Head of caudate nucleus (tissue), 42 donors: ENCODE data around the gene IFI44L.
A peak's percentile ranks its signal among the peaks of the same experiment; 100 is the strongest.

Experiments
- DNase-seq, 42 donors: peaks; one replicate each; pipeline versions ENCODE4 v3.0.0 to v3.0.0-alpha.2; 2020 to 2021; ENCODE audit warnings: mixed read lengths in 7 of 42
- intact Hi-C: fragments of 100-400 bp; cut with DNase I; formaldehyde crosslinking; loops from one replicate; pipeline ENCODE4 v1.15.0; 2022

IFI44L gene

DNA sequence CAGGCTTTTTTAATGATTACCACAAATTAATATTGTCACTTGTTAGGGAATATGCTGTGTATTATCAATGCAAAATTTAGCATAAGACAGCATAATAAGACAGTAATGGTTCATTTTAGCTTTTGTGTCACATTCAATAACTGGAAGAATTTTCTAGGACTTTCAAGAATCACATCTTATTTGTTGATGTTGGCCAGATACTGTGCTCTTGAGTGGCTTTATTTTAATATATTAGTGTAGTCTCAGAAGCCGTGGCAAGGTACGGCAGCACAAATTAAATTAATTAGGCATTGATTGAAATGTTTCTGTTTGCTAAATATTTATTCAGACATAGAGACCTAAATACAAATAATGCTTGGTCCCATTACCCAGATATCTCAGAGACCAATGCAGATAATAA, 10.4 kb downstream of the IFI44L start:
- no peak for DNase-seq

DNA sequence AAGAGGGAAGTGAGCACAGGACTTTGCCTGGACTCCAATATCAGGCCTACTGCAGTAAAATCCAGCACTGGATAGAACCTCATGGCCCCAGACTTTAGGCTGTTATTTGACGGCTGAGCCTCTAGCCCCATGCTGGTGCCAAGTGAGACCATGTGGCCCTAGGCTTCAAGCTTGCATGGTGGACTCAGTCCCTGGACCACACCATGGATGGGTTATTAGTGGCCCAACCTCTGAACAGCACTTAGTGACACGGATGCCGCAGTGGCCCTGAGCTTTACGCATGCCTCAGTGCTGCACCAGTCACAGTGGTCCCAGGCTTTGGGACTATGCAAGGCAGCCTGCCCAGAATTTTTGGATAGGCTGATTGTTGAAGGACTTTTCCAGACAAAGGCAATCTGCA, 13.0 kb downstream of the IFI44L start:
- intact Hi-C loops: no loop called here
- DNase-seq: no peak

More for the DNA sequence above, 10.4 kb downstream of the IFI44L start:
- intact Hi-C loops: no loop called here

- intact Hi-C loops: no loop called here
- DNase-seq: no peak
Measured at GRCh38 chr1:78640462-78640861, 20.2 kb downstream of the IFI44L start.

DNA sequence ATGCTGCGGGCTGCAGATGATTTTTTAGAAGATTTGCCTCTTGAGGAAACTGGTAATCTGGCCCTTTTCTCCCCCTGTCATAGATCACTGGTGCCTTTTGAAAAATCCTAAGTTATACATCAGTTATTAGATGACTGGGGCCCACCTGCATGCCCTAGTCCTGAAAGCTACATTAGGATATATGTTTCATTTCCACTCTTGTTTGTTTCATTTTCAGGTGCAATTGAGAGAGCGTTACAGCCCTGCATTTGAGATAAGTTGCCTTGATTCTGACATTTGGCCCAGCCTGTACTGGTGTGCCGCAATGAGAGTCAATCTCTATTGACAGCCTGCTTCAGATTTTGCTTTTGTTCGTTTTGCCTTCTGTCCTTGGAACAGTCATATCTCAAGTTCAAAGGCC, 21.3 kb downstream of the IFI44L start:
- intact Hi-C loops: no loop called here
- no peak for DNase-seq

- no peak for DNase-seq
- intact Hi-C loops: no loop called here
Measured at GRCh38 chr1:78645723-78646122, 25.5 kb downstream of the IFI44L start.

- no peak for DNase-seq
- intact Hi-C loops: no loop called here
Measured at GRCh38 chr1:78647238-78647637, 27.0 kb downstream of the IFI44L start.

- DNase-seq: peak in 40 of 42 donors; percentile 31 to 87 (median 64)
- intact Hi-C loops: no loop called here
Measured at GRCh38 chr1:78649628-78650027, 29.4 kb downstream of the IFI44L start, which contains the start of gene IFI44. Gene IFI44 (plus strand): TSS chr1:78649831. CDS start chr1:78650196, 365 bp downstream.

GRCh38 chr1:78650114-78650660, 29.9 kb downstream of the IFI44L start:
- no peak for DNase-seq
- intact Hi-C loops: no loop called here

DNA sequence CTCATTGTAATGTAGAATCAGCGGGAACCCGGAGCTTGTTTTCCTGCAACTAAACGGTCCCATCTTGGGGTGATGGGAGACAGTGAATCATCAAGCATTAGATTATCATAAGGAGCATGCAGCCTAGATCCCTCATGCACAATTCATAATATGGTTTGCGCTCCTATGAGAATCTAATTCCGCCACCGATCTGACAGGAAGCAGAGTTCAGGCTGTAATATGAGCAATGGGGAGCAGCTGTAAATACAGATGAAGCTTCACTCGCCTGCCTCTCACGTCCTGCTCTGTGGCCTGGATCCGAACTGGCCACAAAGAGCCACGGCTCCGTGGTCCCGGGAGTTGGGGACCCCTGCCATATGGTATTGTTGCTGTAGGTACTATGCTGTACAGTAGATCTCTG, 31.0 kb downstream of the IFI44L start:
- intact Hi-C loops: no loop called here
- peak in 2 of 42 donors; percentile 16 to 23 for DNase-seq

GRCh38 chr1:78652019-78652560, 31.8 kb downstream of the IFI44L start:
- intact Hi-C loops: no loop called here
- DNase-seq: no peak

DNA sequence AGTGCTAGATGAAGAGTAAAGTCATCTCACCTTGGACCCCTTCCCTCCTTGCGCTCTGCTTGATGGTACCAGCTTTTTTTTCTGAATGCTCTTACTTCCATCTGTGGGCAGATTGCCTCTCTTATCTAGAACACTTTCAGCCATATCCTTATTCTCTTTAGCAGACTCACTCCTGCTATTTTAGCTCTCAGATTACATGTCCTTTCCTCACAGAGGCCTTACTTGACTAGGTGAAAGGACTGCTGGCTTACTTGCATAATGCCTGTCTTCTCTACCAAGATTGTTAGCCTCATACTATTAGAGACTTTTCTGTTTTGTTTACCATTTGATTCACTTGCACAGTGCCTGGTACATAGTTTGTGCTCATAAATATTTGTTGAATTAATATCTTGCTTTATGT, 38.7 kb downstream of the IFI44L start:
- no peak for DNase-seq
- intact Hi-C loops: no loop called here

- no peak for DNase-seq
- intact Hi-C loops: no loop called here
Measured at GRCh38 chr1:78663923-78664322, 43.7 kb downstream of the IFI44L start.

- DNase-seq: no peak
- intact Hi-C loops: no loop called here
Measured at GRCh38 chr1:78664763-78665162, 44.5 kb downstream of the IFI44L start.

- no peak for DNase-seq
- intact Hi-C loops: no loop called here
Measured at GRCh38 chr1:78665809-78666208, 45.6 kb downstream of the IFI44L start.

- intact Hi-C loops: no loop called here
- DNase-seq: no peak
Measured at GRCh38 chr1:78667939-78668338, 47.7 kb downstream of the IFI44L start.

- no peak for DNase-seq
- intact Hi-C loops: no loop called here
Measured at GRCh38 chr1:78668427-78668826, 48.2 kb downstream of the IFI44L start.

DNA sequence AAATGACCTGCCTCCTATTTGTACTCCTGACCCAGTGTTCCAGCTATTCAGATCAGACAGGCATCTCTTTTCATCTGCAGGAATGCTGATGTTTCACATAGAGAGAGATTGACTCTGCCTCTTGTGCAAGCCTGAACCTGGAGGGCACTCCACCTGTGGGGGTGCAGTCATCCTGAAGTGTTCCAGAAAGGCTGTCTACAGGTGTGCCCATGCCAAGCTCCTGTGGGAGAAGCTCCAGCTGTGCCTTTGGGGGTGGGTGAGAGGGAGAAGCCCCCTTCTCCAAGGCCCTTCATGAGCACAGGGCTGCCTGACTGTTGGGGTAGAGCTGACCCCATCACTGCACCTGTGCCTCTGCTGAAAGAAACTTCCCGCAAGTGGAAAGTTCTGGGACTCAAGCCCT, 52.2 kb downstream of the IFI44L start:
- intact Hi-C loops: loop anchor here (10.0 kb wide), 1 partner anchor 538 kb away; no protein-coding TSS in a partner anchor
- no peak for DNase-seq

DNA sequence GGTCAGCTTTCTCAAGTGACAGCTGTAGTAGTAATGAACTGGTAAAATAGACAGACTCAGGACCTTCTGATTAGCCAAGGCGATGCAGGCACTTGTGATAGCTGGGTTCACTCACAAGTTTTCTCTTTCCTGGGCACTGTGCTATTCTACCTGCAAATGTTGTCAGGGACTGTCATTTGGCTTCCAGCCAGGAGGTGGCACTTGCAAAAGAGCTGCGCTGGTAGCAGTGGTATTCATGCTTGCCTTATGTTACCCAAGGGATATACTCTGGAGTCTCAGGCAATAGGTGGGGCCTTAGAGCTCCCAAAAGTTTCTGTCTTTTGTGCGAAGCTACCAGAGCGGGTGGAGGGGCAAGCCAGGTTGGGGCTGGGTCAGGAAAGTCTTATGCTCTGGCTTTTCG, 52.9 kb downstream of the IFI44L start:
- intact Hi-C loops: loop anchor here (10.0 kb wide), 1 partner anchor 538 kb away; no protein-coding TSS in a partner anchor
- no peak for DNase-seq

DNA sequence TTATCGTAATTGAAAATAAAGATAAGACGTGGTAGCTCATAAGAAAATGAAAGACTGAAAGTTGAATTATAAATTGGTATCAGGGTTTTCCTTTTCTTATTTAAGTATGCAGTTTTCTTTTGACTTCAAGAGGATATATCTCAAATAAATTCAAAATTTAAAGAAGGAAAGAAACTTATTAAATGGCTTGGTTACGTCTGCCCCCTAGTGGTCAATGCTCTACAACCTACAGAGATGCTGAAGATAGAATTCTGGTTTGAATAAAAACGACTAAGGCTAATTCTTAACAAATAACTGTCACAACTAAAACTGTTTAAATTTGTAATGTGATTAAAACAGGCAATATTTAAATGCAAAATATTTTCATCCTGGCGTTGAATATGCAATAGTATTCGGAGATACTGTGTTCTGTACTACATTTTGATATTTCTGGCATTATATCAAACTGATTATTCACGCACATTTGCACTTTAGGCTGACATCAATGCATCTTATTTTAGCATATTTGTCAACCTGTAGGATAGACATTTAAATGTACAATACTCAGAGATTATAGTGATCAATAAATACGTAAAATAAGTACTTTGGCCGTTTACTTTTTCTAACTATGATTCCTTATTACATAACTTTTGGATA, 56.2 kb downstream of the IFI44L start:
- intact Hi-C loops: loop anchor here (2.0 to 10.0 kb wide), 2 partner anchors 60 to 542 kb away; no protein-coding TSS in a partner anchor
- DNase-seq: peak in 32 of 42 donors; percentile 20 to 88 (median 58)

GRCh38 chr1:78676993-78677392, 56.7 kb downstream of the IFI44L start:
- intact Hi-C loops: loop anchor here (2.0 to 10.0 kb wide), 2 partner anchors 60 to 542 kb away; no protein-coding TSS in a partner anchor

DNA sequence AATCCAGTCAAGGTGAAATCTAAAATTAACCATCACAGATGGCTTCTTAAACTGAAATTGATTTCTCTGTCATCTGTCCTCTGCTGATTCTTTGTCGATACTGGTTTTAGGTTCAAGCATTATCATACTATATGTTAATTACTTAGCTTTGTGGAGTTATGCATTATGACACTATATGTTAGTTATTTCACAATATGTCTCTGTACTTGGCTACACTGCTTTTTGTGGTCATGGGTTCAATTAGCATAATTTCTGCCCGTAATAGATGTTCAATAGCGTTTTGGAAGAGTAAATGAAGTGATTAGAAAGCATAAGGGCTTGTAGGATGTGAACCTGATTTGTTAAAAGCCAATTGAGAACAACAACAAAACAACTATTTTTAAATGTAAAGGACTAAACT, 57.5 kb downstream of the IFI44L start:
- intact Hi-C loops: loop anchor here (2.0 to 10.0 kb wide), 2 partner anchors 61 to 543 kb away; no protein-coding TSS in a partner anchor
- DNase-seq: no peak

More at GRCh38 chr1:78676993-78677392, 56.7 kb downstream of the IFI44L start:
- DNase-seq: no peak
